Lower lobe of right lung (tissue), 2 donors: ENCODE measurements around the gene ANKRD10. TPM values are rescaled to one million over a fixed set of nuclear protein-coding genes. Genes with fewer than 3 reads are reported as not detected.

Experiments used
- ATAC-seq, 2 donors: fragments of 200-7000 bp; cut with Tn5 transposase; one replicate each; pipeline ENCODE4 v1.9.1; 2020 to 2022; ENCODE audit warnings: mild to moderate bottlenecking in 2 of 2, moderate library complexity in 2 of 2
- DNase-seq: peaks from one replicate; pipeline ENCODE4 v3.0.0-alpha.2; 2020
- H3K27ac ChIP-seq: fragments of 200-600 bp; one replicate; pipeline ENCODE4 v1.8.0; 2022
- H3K27me3 ChIP-seq: fragments of 200-600 bp; one replicate; pipeline ENCODE4 v1.8.0; 2022; ENCODE audit warnings: low read depth
- H3K36me3 ChIP-seq: fragments of 200-600 bp; one replicate; pipeline ENCODE4 v1.8.0; 2022; ENCODE audit warnings: mild to moderate bottlenecking
- H3K4me1 ChIP-seq: fragments of 200-600 bp; one replicate; pipeline ENCODE4 v1.8.0; 2022
- H3K4me3 ChIP-seq: fragments of 200-600 bp; one replicate; pipeline ENCODE4 v1.8.0; 2022; ENCODE audit warnings: mild to moderate bottlenecking
- H3K9me3 ChIP-seq: fragments of 200-600 bp; one replicate; pipeline ENCODE4 v1.8.0; 2022
- CTCF ChIP-seq: fragments of 200-600 bp; IDR thresholded peaks from one replicate; pipeline ENCODE4 v1.8.0; 2022; ENCODE audit warnings: antibody characterized with exemption, mild to moderate bottlenecking
- intact Hi-C: fragments of 100-400 bp; cut with DNase I; formaldehyde crosslinking; loops from one replicate; pipeline ENCODE4 v1.11.0; 2022
- total RNA-seq: library from RNA; stranded (reverse); fragmentation: NEBNext Ultra II Directional; extraction: Animal tissue kit (Norgen Biotek cat#: 25700); gene quantifications from one replicate; pipeline ENCODE4 v1.2.1, GENCODE V29; 2021
- donor health status: DM: no; HTN: yes; CAD: no; lungs with severe emphysema.

ANKRD10 gene
- total RNA-seq, 1 donor from 2014 or later, result 132 TPM

GRCh38 chr13:110829486-110829885 lies 85.4 kb downstream of the ANKRD10 start:
- no peak overlapping the region for H3K4me3 ChIP-seq
- H3K36me3 ChIP-seq, result no peaks in the 10 kb centered on the region
- intact Hi-C loops, result no loop called here
- DNase-seq (no peak), ATAC-seq (no peak)
- no peak for TF ChIP-seq CTCF
- no peaks in the 10 kb centered on the region for H3K4me1 ChIP-seq
- peaks cover 5% of the 10 kb centered on the region for H3K27me3 ChIP-seq
- no peaks in the 10 kb centered on the region for H3K9me3 ChIP-seq
- H3K27ac ChIP-seq, result no peak overlapping the region

GRCh38 chr13:110828705-110829104 lies 86.2 kb downstream of the ANKRD10 start:
- ATAC-seq (no peak), DNase-seq (no peak)
- Histone ChIP-seq H3K9me3 (no peaks in the 10 kb centered on the region), H3K27ac (no peak overlapping the region), H3K36me3 (no peaks in the 10 kb centered on the region), H3K27me3 (peaks cover 5% of the 10 kb centered on the region), H3K4me3 (no peak overlapping the region), H3K4me1 (no peaks in the 10 kb centered on the region)
- no peak for TF ChIP-seq CTCF
- intact Hi-C loops, result no loop called here

Other genes starting within 250 kb of the ANKRD10 start
- gene CARS2, start 209.0 kb downstream of the ANKRD10 start, total RNA-seq, result 70.3 TPM
- 9.7 TPM for gene ING1, start 201.4 kb downstream of the ANKRD10 start, total RNA-seq
- 63.7 TPM for gene ARHGEF7, start 200.2 kb upstream of the ANKRD10 start, total RNA-seq